HG02642 (cell line): ENCODE data around the gene ZNF525.
A peak's percentile ranks its signal among the peaks of the same experiment; 100 is the strongest.
"Not testable (repeated sequence)": the region's sequence is repeated elsewhere in the genome, so short reads cannot be mapped to it uniquely, and the experiment has no call there.

Experiments used
- ATAC-seq: cut with Tn5 transposase; IDR thresholded peaks from one replicate; pipeline ENCODE4 v1.9.1; 2021; ENCODE audit warnings: mild to moderate bottlenecking; ENCODE audit not compliant: unreplicated experiment, poor library complexity

ZNF525 gene

DNA sequence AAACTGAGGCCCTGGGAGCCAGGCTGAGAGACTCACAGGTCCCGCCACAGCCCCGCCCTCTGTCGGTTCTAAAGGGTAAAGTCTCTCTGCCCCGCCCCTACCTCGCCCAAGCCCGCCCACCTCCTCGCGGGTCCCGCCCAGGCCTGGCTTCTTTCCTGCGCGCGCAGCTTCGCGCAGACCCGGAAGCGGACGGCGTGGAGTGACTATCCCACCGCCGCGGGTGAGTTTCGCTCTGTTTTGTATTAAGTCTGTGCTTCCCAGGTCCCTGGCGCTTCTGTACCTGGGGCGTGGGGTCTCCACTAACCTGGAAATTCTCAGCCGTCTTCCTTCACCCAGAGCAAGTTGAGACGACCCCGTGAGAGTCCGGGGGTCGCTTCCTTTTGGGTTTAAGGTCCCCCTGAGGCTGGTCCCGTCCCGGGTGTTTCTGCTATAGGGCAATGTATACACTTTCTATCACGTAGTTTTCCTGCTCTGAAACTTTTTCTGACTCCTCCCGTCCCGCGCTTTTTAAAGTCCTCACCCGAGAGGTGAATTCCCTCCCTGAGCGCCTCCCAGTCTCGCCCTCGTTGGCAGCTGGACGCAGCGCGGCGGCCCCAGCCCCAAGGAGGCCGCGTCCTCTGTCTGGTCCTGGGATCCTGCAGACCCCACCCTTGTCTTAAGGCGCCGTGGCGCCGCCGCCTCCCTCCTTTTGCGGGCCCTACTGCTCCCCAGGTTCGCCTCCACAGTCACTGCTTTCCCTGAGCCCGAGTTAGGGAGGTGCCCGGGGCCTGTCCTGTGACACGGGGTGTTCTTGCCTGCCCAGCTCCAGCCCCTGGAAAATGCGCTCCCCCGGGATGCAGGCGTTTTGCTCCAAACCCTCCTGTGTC lies 29.7 kb downstream of the ZNF525 start, which contains the start of gene ZNF765:
Gene ZNF765 (plus strand): TSS at position 176 of the 866 bp plus-strand sequence. CDS start 2,867 bp downstream, outside the sequence.
- ATAC-seq = peak; percentile 95

GRCh38 chr19:53395840-53396524 lies 30.5 kb downstream of the ZNF525 start:
- not testable (repeated sequence) for ATAC-seq

DNA sequence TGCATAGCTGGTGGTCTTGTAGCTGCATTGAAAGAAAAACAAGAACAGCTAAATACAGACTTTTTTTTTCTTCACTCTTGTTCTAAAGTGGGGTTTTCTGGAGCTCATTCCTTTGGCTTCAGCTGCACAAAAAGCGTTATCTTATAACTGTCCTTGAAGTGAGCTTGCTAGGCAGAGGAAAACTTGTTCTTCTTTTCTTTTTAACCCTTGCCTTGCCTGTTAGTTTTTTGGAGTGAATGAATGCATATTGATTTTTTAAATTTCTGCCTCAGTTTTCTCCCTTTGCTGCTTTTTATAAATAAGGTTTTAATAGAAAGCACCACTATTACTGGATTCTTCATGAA lies 31.0 kb downstream of the ZNF525 start:
- ATAC-seq = no peak

DNA sequence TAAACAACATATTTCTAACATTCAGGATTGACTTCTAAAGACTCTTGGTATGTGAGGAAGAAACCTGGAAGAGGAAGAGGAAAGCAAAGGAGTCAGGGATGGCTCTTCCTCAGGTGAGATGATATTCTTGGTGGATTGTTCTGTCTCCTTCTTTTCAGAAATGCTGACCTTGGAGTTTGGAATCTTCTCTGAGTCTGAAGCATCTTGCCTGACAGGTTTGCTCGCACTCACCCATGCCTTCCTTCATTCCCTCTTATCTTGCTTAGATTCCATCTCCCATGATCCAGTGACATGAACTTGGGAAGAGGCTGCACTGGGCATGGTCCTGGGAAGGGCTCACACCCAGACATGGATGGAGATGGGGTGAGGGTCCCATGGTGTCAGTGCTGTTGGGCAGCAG lies 32.4 kb downstream of the ZNF525 start:
- not testable (repeated sequence) for ATAC-seq

DNA sequence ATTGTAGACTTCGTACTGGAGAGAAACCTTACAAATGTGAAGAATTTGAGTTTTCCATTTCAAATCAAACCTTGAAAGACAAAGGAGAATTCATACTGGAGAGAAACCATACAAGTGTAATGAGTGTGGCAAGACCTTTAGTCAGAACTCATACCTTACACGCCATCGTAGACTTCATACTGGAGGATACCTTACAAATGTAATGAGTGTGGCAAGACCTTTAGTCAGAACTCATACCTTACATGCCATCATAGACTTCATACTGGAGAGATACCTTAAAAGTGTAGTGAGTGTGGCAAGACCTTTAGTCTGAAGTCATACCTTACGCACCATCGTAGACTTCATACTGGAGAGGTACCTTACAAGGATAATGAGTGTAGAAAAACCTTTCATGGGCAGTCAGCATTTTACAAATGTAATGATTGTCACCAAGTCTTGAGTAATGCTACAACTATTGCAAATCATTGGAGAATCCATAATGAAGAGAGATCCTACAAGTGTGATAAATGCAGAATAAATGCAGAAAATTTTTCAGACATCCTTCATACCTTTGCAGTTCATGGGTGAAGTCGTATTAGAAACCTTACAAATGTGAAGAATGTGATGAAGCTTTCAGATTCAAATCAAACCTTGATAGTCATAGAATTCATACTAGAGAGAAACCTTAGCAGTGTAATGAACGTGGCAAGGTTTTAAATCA lies 44.1 kb downstream of the ZNF525 start:
- ATAC-seq = no peak

DNA sequence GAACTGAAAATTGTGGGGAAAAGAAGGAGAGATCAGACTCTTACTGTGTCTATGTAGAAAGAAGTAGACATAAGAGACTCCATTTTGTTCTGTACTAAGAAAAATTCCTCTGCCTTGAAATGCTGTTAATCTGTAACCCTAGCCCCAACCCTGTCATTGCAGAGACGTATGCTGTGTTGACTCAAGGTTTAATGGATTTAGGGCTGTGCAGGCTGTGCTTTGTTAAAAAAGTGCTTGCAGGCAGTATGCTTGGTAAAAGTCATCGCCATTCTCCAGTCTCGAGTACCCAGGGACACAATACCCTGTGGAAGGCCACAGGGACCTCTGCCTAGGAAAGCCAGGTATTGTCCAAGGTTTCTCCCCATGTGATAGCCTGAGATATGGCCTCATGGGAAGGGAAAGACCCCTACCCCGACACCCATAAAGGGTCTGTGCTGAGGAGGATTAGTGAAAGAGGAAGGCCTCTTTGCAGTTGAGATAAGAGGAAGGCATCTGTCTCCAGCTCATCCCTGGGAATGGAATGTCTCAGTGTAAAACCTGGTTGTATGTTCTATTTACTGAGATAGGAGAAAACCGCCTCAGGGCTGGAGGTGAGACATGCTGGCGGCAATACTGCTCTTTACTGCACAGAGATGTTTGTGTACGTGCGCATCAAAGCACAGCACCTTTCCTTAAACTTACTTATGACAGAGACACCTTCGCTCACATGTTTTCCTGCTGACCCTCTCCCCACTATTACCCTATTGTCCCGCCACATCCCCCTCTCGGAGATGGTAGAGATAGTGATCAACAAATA lies 55.2 kb downstream of the ZNF525 start:
- ATAC-seq = not testable (repeated sequence)

DNA sequence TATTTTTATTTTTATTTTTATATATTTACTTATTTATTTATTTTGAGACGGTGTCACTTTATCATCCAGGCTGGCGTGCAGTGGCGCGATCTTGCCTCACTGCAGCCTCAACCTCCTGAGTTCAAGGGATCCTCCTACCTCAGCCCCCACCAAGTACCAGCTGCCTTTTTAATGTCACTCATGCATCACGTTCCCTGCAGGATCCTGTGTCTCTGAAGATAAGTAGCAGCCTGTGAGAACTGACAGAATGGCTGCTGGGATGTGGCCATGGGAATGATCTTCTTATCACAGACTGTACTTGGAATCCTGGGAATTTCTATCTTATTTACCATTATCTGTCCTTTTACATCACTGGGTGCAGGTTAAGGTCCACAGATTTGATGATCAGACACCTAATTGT lies 57.0 kb downstream of the ZNF525 start:
- no peak for ATAC-seq

GRCh38 chr19:53423074-53423473 lies 57.6 kb downstream of the ZNF525 start:
- not testable (repeated sequence) for ATAC-seq

GRCh38 chr19:53423680-53424079 lies 58.2 kb downstream of the ZNF525 start:
- not testable (repeated sequence) for ATAC-seq

GRCh38 chr19:53424968-53425597 lies 59.6 kb downstream of the ZNF525 start:
- ATAC-seq = no peak

DNA sequence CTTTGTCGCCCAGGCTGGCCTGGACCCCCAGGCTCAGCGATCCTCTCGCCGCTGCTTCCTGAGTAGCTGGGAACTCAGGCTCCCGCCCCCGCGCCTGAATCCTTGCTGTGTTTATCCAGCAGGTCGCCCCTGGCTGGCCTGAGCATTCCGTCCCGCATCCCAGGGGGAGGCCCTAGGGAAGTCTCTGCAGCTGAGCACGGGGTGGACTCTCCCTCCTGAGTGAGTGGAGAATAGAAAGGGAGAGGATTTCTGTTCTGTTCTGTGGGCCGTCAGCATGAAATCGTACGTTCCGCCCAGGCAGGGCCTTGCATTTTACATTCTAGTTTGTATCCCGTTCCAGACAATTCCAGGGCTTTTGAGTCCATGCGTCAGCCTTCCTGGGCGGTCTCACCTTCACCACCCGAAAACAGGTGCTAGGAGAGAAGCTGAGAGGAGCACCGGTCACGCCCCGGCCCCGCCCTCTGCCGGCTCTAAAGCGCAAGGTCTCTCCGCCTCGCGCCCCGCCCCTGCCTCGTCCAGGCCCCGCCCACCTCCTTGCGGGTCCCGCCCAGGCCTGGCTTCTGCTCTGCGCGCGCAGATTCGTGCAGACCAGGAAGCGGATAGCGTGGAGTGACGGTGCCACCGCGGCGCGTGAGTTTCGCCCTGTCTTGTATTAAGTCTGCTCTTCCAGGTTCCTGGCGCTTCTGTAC lies 66.0 kb downstream of the ZNF525 start, which contains the start of gene ZNF761:
Gene ZNF761 (plus strand): TSS at position 586 of the 689 bp plus-strand sequence. CDS start 15,285 bp downstream, outside the sequence.
- ATAC-seq = peak; percentile 98

- ATAC-seq = peak; percentile 22
Measured at GRCh38 chr19:53432088-53432661, 66.7 kb downstream of the ZNF525 start.
